Epithelial cell of esophagus (primary cell): ENCODE measurements around the gene ARFGEF3.

Experiments used
- DNase-seq: peaks from one replicate; pipeline ENCODE4 v3.0.0; 2010; ENCODE audit warnings: low read depth
- H3K4me3 ChIP-seq: 2 replicates; pipeline ENCODE4 v1.5.1; 2011; ENCODE audit warnings: mild to moderate bottlenecking, low read length, control low read depth
- CTCF ChIP-seq: IDR thresholded peaks from 2 replicates; pipeline ENCODE4 v1.5.1; 2011; ENCODE audit warnings: low read depth, mild to moderate bottlenecking, low read length, control low read depth, inconsistent platforms; ENCODE audit not compliant: insufficient read depth; ENCODE audit errors: missing control alignments

Gene ARFGEF3

GRCh38 chr6:138162111-138162954, 594 bp downstream of the ARFGEF3 start:
- DNase-seq: peak; percentile 3
- peak overlapping the region; percentile 57 for H3K4me3 ChIP-seq
- no peak for TF ChIP-seq CTCF

- TF ChIP-seq CTCF: no peak
- no peak for DNase-seq
- H3K4me3 ChIP-seq: no peak overlapping the region
Measured at GRCh38 chr6:138162955-138163575, 1.3 kb downstream of the ARFGEF3 start.

GRCh38 chr6:138175596-138175995, 13.9 kb downstream of the ARFGEF3 start:
- no peak for TF ChIP-seq CTCF
- no peak overlapping the region for H3K4me3 ChIP-seq
- DNase-seq: no peak

- TF ChIP-seq CTCF: no peak
- no peak overlapping the region for H3K4me3 ChIP-seq
- DNase-seq: no peak
Measured at GRCh38 chr6:138176652-138177232, 15.0 kb downstream of the ARFGEF3 start.

- TF ChIP-seq CTCF: no peak
- no peak for DNase-seq
- no peak overlapping the region for H3K4me3 ChIP-seq
Measured at GRCh38 chr6:138182939-138183789, 21.4 kb downstream of the ARFGEF3 start.

- DNase-seq: no peak
- TF ChIP-seq CTCF: no peak
- no peak overlapping the region for H3K4me3 ChIP-seq
Measured at GRCh38 chr6:138183790-138184134, 22.0 kb downstream of the ARFGEF3 start.
